GM19324 (cell line): ENCODE measurements around the gene PRR36.
"Not testable (repeated sequence)": the region's sequence is repeated elsewhere in the genome, so short reads cannot be mapped to it uniquely, and the experiment has no call there.

ENCODE experiments used
- ATAC-seq: cut with Tn5 transposase; IDR thresholded peaks from one replicate; pipeline ENCODE4 v1.9.1; 2021; ENCODE audit warnings: mild to moderate bottlenecking, moderate library complexity; ENCODE audit not compliant: unreplicated experiment, low FRiP score

The PRR36 gene

DNA sequence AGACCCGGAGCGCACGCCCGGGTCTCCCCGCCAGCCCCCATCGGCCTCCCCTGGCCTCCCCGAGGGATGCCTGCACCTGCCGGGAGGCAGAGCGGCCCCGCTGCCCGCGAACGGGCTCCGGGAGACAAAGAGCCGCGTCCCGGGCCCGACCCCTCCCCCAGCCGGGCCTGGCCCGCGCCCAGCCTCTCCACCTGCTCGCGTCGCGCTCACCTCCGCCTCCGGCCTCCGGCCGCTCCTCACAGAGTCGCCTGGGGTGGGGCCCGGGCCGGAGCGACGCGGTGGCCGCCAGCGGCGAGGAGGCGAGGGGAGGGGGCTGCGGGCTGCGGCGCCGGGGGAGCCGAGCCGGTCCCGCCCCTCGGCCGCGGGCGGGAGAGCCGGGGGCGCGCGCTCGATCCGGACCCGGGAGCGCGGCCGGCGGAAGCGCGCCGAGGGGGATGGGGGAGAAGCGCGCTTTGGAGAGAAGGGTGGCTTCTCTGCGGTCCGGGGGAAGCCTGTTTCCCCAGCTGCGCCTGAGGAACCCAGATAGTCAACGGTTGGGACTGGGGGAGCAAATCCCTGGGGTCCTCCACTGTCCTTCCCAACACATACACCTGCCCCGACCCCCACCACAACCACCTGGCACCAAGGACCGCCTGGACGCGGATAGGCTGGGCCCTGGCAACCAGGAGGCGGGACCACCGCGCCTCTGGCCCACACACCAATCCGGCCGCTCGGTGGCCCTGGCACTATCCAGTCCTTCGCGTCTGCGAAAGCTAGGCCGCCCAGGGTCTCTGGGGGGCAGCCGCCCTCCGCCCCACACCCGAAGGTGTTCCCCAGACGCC lies at the start of gene PRR36:
Gene PRR36 (minus strand): TSS at position 315 of the 821 bp plus-strand sequence. CDS start 701 bp downstream, outside the sequence.
- ATAC-seq, result no peak

DNA sequence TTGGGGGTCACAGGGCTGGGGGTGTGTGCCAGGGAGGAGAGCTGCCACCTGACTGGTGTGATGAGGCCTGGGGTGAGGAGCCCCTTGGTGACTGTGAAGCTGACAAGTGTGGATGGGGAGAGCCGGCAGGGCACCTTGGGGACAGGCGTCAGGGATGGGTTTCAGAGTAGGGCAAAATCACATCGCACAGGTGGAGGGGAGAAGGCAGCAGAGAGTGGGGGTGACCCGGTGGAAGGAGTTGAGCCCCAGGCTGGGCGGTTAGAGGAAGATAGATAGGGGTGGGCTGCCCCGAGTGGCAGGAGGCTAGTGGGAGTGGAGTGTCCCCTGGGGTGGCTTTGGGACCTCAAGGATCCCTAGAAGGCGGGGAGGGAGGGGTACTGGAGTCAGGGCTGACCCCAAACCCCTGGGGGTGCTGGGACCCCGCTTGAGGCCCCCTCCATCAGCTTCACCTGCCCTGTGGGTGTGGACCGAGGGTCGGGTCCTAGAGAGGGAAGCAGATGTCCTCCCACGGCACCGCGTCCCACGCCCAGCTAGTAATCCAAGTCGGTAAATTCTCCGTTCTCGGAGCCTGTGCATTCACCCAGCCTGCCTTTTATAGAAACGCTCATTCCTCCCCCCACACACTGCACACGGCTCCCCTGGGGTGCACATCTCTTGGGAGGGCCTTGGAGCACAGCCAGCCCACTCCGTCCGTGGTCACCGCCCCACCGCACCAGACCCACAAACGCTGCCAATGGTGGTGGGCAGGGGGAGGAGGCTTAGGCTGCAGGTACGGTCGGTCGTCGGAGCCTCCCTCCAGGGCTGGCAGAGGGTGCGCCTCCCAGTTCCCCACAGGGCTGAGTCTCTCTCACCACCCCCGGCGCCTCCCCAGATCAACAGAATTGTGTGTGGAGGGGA lies 49.4 kb upstream of the PRR36 start:
- ATAC-seq, result no peak

DNA sequence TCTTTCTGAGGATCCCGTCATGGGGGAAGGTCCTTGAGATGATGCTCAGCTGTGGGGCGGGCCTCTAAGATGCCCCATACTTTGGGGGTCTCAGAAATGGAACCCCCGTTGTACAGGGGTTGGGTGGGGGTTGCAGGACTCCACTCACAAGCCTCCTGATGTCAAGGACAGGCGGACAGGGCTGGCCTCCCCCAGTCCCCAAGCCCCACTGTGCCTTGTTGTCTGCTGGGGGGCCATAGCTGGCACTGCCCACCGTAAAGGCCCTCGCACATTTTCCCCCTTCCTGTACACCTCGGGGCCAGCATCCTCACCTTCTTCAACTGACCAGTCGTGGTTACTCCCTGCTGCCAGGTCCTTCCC lies 48.6 kb upstream of the PRR36 start:
- no peak for ATAC-seq

DNA sequence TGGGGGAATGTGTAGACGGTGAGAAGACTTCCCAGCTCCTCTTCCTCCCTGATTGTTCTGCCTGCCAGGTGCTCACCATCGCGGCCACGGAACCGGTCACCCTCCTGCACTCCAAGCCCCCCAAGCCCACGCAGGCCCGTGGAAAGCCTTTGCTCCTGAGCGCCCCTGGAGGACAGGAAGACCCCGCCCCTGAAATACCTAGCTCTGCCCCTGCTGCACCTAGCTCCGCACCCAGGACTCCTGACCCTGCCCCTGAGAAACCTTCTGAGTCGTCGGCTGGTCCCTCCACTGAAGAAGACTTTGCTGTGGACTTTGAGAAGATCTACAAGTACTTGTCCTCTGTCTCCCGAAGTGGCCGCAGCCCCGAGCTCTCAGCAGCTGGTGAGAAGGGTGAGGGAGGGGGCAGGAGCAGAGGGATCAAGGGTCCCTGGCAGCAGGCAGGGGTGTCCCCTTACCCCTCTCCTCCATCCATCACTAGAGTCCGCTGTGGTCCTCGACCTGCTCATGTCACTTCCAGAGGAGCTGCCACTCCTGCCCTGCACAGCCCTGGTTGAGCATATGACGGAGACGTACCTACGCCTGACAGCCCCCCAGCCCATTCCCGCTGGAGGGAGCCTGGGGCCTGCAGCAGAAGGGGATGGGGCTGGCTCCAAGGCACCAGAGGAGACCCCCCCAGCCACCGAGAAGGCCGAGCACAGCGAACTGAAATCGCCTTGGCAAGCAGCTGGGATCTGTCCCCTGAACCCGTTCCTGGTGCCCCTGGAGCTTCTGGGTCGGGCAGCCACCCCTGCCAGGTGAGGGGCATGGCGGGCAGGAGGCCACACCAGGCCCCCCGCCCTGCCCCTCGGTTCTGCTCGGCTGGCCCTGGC lies 48.0 kb upstream of the PRR36 start:
- ATAC-seq, result no peak

DNA sequence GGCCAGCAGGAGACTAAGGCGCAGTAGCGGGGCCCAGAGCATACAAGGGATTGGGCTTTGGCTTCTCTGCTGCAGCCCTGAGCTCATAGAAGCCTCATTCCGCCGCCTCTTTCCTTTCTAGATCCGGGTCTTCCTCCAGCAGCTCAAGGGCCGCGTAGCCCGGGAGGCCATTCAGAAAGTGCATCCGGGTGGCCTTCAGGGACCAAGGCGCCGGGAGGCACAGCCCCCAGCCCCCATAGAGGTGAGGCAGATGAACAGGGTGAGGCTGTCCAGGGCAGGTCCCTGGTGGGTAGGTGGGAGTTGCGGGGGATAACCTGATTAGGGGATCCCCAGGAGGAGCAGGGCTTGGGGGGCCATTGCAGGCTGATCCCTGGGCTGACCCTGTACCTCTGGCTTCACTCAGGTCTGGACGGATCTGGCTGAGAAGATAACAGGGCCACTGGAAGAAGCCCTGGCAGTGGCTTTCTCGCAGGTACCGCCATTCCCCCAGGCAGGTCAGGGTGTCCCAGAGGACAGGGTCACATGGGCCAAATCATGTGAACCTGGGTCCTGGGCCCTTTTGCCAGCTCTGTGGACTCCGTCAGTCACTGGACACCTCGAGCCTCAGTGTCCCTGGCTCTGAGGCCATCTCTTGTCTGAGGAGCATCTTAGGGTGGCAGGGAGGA lies 47.2 kb upstream of the PRR36 start:
- no peak for ATAC-seq

DNA sequence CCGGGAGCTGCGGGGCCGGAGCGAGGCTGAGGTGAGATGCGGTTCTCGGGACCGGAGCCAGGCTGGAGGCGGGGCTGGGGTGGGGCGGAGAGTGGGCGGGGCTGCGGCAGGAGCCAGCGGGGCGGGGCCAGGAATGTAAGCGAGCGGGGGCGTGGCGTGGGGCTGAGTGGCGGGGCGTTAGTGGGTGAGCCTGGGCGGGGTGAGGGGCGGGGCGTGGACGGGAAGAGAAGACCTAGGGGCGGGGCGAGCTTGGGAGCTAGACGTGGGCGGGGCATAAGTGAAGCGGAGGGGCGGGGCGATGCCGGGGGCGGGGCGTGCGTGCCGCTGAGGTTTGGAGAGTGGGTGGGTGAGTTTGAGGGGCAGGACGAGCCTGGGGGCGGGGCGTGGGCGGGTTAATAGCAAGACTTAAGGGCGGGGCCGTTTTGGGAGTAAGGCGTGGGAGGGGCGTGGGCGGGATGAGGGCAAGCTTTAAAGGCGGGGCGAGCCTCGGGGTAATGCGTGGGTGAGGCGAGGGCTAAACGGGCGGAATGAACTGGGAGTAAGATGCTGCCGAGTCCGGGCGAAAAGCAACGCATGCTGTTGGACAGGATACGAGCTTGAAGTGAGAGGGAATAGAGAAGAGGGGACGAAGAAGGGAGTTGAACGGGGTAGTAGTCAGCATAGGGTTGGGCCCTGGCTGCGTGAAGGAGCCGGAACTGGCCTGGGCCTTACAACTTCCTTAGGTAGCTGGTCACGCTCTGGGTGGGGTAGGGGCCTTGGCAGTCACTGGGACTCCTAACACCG lies 46.5 kb upstream of the PRR36 start:
- peak; percentile 56 for ATAC-seq

DNA sequence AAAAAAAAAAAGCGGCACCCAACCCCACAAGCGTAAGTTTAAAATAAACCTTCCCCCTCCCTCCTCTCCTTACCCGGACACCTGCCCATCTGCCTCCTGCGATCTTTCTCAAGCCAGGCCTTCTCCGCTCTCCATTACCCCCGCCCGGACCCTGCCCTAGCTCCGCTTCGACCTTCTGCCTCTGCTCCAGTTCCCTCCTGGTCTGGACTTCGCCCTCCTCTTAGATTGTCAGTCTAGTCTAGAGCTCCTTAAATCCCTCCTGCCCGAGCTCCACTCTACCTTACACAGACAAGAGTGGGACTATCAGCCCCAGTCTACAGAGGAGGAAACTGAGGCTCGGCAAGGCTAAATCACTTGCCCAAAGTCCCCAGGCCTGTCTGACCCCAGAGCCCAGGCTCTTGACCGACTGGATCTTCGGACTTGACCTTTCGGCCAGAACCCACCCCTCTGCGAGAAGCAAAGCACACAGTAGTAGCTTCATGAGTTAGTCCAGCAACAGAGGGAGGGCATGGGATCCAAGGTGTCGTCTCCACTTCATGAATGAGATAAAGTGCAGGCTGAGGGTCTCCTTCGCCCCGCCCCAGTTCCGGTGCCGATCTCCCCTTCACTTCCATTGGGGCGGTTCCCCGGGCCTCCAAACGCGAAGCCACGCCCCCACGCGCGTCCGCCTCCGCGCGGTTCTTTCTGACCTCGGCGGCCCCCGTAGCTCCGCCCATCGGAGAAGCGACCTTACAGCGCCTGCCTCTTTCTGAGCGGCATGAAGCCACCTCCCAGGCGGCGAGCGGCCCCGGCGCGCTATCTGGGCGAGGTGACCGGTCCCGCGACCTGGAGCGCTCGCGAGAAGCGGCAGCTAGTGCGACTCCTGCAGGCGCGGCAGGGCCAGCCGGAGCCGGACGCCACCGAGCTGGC lies 45.7 kb upstream of the PRR36 start, which contains the start of gene SNAPC2:
Gene SNAPC2 (plus strand): TSS at position 729 of the 909 bp plus-strand sequence. CDS start 29 bp downstream, at position 758.
- peak; percentile 74 for ATAC-seq

DNA sequence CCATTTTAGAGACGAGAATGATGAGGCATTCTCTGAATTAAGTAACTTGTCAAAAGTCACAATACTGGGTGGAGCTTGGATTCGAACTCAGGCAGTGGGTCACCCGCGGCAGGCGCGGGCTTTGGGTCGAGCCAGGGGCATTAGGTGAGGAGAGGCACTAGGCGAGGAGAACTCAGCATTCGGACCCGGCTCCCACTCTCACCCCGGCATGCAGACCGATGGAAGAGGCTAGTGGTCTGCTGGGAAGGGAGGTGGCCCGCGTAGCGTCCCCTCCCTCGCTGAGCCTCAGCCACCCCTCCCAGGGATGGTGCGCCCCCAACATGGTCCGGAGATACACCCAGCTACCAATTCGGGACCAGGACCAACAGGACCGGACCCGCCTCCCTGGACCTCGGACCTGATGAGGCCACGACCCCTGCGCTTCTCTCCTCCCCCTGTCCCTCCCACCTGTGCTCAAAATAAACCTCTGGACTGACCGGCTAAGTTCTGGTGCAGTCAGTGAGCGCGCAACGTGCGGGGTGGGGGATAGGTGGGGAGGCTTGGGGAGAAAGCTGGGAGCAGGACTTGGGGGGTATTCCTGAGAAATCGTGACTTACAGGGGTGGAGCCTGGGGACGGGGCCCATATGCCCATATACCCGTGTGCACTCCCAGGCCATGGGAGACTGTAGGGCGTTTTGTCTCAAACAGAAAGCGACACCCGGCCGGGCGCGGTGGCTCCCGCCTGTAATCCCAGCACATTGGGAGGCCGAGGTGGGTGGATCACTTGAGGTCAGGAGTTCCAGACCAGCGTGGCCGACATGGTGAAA lies 44.6 kb upstream of the PRR36 start:
- ATAC-seq, result no peak

DNA sequence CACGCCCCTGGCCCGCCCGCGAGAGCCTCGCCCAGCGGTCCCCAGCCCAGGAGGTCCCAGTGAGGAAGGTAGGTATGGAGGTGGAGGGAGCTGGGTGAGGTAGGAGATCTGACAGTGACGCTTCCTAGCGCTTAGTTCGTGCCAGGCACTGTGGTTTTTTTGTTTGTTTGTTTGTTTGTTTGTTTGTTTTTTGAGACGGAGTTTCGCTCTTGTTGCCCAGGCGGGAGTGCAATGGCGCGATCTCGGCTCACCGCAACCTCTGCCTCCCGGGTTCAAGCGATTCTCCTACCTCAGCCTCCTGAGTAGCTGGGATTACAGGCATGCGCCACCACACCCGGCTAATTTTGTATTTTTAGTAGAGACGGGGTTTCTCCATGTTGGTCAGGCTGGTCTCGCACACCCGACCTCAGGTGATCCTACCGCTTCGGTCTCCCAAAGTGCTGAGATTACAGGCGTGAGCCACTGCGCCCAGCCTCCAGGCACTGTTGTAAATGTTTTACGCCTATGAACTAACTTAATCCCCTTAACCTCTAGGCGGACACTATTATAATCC lies 43.9 kb upstream of the PRR36 start:
- not testable (repeated sequence) for ATAC-seq

DNA sequence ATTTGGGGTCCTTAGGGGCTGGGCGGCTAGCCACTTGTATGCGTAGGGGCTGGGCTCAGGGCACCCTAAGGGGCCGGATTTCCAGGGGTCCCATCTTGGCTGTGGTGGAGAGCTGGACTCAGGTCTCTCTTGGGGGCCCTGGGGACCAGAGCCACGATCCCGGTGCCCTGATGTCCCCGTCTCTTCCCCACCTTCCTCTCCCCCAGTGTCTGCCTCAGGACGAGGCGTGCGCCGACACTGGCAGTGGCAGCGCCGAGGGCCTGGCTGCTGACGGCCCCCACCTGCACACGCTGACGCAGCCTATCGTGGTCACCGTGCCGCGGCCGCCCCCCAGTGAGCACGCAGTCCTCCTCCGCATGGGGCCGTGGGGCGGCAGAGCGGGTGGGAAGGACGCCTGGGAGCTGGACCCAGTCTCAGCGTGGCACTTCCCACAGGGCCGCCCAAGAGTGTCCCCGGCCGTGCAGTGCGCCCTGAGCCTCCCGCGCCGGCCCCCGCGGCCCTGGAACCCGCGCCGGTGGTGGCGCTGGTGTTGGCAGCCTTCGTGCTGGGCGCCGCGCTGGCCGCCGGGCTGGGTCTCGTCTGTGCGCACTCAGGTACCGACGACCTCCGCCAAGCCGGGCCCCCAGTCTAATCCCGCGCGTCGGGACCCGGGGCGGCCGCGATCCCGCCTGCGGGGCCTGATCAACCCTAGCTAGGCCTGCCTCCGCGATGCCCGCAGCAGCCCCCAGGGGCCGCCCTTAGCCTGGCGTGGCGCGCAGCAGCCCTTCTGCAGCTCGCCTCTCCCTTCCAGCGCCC lies 43.3 kb upstream of the PRR36 start:
- ATAC-seq, result no peak

DNA sequence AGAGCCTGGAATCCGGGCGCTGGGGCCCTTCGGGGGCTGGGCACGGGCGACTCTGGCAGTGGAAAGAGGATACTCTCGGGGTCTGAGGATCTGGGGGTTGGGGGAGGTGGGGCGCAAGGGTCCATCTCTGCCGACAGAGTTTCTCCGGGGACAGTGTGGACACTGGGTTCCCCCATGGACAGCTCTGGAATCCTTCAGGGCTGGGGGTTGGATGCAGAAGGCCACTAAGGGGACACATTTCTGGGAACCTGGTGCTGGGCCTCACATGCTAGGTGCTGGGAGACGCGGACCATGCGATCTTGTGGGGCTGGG lies 42.7 kb upstream of the PRR36 start:
- ATAC-seq, result no peak

DNA sequence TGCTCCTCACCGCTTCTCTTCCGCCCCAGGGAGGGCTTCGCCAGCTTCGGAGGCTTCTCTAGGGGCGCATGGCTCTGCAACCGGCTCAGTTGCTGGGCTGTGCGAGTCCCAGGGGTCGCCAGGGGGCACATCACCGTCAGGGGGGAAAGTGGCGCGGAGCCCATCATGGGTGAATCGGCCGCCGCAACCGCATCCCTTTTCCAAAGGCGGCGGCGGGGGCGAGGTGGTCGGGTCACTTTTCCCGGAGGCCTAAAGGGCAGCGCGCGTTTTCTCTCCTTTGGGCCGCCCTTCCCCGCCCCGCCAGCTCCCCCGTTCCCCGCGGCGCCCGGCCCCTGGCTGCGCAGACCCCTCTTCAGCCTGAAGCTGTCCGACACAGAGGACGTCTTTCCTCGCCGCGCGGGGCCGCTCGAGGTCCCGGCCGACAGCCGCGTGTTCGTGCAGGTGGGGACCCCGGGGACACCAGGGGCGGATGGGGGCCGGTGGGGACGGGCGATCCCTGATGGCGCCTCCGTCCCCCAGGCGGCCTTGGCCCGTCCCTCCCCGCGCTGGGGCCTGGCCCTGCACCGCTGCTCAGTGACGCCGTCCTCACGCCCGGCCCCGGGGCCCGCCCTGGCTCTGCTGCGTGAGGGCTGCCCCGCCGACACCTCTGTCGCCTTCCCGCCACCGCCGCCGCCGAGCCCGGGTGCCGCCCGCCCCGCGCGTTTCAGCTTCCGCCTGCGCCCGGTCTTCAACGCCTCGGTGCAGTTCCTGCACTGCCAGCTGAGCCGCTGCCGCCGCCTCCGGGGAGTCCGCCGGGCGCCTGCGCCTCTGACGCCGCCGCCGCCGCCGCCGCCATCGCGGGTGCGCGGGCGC lies 42.1 kb upstream of the PRR36 start:
- ATAC-seq, result no peak

DNA sequence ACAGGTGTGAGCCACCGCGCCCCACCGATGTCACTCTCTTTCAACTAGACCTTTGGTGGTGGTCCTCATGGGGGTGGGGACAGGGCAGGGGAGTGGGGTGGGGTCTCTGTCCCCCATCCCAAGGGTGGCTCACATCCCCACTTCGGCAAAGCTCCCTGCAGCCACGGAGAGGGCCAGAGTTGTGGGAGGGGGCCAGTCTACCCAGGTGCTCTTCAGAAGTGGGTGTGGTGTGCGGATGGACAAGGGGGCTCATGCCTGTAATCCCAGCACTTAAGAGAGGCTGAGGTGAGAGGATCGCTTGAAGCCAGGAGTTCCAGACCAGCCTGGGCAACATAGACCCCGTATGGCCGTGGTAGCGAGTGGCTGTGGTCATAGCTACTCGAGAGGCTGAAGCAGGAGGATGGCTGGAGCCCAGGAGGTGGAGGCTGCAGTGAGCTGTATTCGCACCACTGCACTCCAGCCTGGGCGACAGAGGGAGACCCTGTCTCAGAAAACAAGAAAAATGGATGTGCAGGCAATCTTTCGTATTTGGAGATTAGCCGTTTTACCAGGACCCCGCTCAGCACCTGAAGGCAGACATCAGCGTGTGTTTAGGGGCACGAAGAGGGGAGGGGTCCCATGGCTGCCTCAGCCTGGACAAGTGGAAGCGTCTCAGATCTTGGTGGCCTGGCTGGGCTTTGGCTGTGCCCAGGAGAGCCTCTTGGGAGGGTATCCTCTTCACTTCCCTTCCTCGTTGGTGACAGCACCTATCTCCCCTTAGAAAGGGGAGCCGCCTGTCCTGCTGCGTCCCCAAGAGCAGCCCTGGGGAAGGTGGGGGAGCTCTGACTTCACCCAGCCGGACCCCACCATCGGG lies 41.3 kb upstream of the PRR36 start:
- ATAC-seq, result no peak

DNA sequence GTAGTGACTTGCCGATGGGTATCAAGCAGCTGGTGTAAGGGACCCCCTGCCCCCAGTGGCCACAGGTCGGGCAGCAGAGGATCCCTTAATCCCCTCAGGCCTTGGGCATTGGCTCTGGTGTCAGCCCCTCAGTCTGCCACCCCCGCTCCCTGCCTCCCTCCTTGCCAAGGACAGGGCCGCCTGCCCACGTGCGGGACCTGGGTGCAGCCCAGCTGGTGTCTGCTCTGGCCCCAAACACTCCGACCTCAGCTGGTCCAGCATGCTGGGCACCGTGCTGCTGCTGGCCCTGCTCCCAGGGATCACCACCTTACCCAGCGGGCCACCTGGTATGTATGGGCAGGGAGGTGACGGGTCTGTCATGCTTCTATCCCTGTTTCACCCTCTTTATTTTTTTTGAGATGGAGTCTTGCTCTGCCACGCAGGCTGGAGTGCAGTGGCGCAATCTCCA lies 40.4 kb upstream of the PRR36 start, which contains the start of gene TGFBR3L:
Gene TGFBR3L (plus strand): TSS at position 233 of the 448 bp plus-strand sequence.
- ATAC-seq, result no peak
